Fibroblast of villous mesenchyme (primary cell): ENCODE results near the gene CCDC192. TPM values are rescaled to one million over a fixed set of nuclear protein-coding genes. Genes with fewer than 3 reads are reported as not detected.

Experiments used
- DNase-seq: peaks from one replicate; pipeline ENCODE4 v3.0.0-alpha.2; 2010; ENCODE audit warnings: low read depth
- H3K4me3 ChIP-seq: 2 replicates; pipeline ENCODE4 v1.5.1; 2011; ENCODE audit warnings: low read depth, mild to moderate bottlenecking, low read length
- CTCF ChIP-seq: IDR thresholded peaks from 2 replicates; pipeline ENCODE4 v1.5.1; 2012; ENCODE audit warnings: low read depth, mild to moderate bottlenecking, low read length; ENCODE audit not compliant: insufficient read depth
- total RNA-seq: library from RNA; depleted of rRNA; stranded (reverse); fragments of >200 nt; gene quantifications from 2 replicates; pipeline ENCODE4 v1.2.3, GENCODE V29; 2012

Gene CCDC192
- total RNA-seq, 1 donor, result not detected

- no peak overlapping the region for H3K4me3 ChIP-seq
- TF ChIP-seq CTCF, result no peak
- DNase-seq, result no peak
Observed at GRCh38 chr5:127940854-127941253, 237.7 kb downstream of the CCDC192 start.

GRCh38 chr5:127941646-127942045, 238.5 kb downstream of the CCDC192 start:
- no peak overlapping the region for H3K4me3 ChIP-seq
- no peak for TF ChIP-seq CTCF
- peak; percentile 48 for DNase-seq

GRCh38 chr5:127942246-127943060, 239.3 kb downstream of the CCDC192 start:
- DNase-seq, result no peak
- no peak overlapping the region for H3K4me3 ChIP-seq
- no peak for TF ChIP-seq CTCF

GRCh38 chr5:127943061-127943371, 239.8 kb downstream of the CCDC192 start:
- TF ChIP-seq CTCF, result no peak
- DNase-seq, result no peak
- no peak overlapping the region for H3K4me3 ChIP-seq

- no peak for DNase-seq
- TF ChIP-seq CTCF, result no peak
Observed at GRCh38 chr5:127944125-127944524, 240.9 kb downstream of the CCDC192 start.

GRCh38 chr5:127947941-127948340, 244.8 kb downstream of the CCDC192 start:
- H3K4me3 ChIP-seq, result no peak overlapping the region
- no peak for DNase-seq
- no peak for TF ChIP-seq CTCF

More at GRCh38 chr5:127944125-127944524, 240.9 kb downstream of the CCDC192 start:
- H3K4me3 ChIP-seq, result no peak overlapping the region
